Stomach (tissue), 4 donors: Measurements from ENCODE around the gene CCR7.

Source experiments
- CTCF ChIP-seq, 7 experiments: fragments of 450-650 bp in 4 of 7; fragments of 200-600 bp in 3 of 7; sonication (generic) in 3 of 7; IDR thresholded peaks; one replicate each; pipeline ENCODE4 v1.5.1; 2016 to 2019; ENCODE audit warnings: antibody characterized with exemption in 7 of 7, control low read depth in 2 of 7, mild to moderate bottlenecking in 1 of 7
- POLR2A ChIP-seq, 4 donors: fragments of 450-650 bp; IDR thresholded peaks; one replicate each; pipeline ENCODE4 v1.6.1; 2016; ENCODE audit warnings: antibody characterized with exemption in 4 of 4, control low read depth in 2 of 4, mild to moderate bottlenecking in 1 of 4, moderate library complexity in 1 of 4
- POLR2AphosphoS5 ChIP-seq, 3 donors: sonication (generic); formaldehyde crosslinking; IDR thresholded peaks; one replicate each; pipeline ENCODE4 v1.6.1; 2016; ENCODE audit warnings: antibody characterized with exemption in 3 of 3

DNA sequence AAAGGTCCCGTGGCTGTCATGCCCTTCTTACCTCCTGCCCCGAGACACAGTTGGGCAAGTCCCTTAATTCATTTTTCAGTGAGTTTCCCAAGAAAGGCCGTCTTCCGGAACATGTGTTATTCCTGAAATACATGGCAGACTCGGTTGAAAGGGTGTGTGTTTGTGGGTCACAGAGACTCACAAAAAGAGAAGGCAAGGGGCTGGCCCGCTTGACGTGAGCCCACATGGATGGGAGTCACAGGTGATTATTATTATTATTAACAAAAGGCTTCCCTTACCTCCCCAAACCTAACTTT lies 34.1 kb upstream of the CCR7 start:
- TF ChIP-seq CTCF (IDR thresholded peaks at IDR 0.05) (no peak), POLR2AphosphoS5 (IDR thresholded peaks at IDR 0.05) (no peak), POLR2A (IDR thresholded peaks at IDR 0.05) (no peak)
